ENCODE results near the gene FARS2.

Gene FARS2

DNA sequence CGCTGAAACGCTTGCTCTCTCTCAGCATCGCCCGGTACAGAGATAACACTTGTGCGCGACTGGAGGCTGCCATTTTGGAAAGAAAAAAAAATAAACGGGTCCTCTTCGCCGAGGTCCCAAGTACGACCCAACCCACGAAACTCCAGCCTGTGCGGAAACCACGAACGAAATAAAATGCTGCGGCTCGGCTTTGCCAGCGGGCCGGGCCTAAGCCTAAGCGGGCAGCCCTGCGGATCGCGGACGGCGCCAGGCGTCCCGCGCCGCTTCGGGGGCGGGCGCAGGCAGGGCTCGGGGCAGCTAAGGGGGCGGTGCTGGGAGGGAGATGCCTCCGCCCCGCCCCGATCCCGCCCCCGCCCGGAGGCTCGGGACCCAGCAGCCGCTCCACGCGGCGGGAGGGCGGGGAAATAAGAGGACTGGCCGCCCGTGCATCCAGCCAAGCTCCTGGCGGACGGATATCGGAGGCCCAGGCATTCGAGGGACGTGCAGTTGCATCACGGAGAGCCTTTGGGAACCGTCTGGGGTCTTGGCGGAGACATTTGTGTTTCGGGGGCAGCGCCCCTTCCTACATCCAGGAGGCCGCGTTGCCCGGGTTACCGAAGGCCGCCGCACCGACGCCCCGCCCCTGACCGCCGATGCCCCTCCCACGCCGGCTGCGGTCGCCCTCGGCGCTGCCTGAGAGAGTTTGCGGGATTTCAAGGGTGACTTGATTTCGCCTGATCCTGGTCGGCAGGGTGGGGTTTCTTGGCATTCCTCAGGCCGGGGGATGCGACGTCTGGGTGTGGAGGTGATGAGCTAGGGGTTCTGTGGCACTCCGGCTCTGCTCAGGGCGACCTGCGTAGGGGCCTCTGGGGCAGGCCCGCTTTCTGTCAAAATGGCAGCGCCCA is at the start of gene FARS2, which contains the start of gene LYRM4:
Gene FARS2, plus strand, starts transcription at position 853 of the 884 bp plus-strand sequence.
Gene LYRM4, minus strand, starts transcription at position 290 of the 884 bp plus-strand sequence. Its CDS starts 217 bp downstream, at position 73.
- peak; percentile 94 for DNase-seq (ENCODE audit: low spot score)

DNA sequence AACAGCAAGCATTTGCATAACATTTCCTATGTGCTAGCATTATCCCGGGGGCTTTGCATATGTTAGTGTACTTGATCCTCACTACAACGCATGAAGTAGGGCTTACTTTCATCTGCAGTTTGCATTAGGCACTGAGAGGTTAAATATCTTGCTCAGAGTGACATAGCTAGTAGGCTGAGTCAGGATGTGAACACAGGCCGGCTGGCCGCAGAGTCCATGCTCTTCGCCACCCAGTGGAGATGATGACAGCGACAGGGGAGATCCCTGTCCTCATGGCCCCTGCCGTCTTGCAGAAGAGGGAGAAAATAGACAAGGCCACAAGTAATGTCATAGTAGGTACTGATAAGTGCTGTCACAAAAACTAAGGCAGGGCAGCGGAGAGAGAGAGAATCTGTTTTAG is 47.5 kb upstream of the FARS2 start:
- DNase-seq (ENCODE audit: low spot score) = no peak

DNA sequence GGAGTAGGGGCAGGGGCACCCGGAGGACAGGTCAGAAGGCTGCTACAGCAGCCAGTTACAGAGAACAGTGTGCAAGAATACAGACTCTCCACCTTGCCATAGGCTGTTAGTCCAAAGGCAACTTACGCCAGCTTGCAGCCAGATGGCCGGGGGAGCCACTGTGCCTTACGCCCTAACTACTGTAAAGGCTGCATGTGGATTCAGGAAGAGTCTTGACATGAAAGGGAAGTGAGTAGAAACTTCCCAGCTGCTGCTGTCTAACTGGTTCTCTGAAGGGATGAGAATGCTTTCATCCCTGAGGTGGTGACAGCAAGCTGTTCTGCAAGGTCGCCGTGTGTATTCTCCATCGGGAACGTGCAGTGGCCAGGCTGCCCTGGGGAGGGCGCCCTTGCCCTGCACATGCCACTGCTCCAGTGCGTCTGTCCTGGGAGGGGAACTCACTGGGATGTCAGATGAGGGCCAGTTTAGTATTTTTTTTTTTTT is 46.7 kb upstream of the FARS2 start:
- DNase-seq (ENCODE audit: low spot score) = peak; percentile 75

DNA sequence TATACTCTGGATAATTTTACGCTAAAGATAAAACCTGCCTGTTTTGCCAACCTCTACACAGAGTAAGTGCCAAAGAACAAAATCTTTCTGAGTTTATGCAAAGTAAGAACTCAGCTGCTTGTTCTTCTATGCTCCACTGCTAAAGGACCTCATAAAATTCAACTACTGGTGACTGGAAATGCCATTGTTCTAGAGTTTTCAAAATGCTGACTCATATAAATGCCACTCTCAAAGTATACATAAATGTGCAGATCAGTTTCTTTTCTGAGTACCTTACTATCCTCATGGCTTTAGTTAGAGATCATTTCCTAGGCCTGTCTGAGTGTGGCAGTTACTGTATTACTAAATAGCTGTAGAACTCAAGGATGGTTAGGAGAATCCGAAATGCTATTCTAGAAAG is 46.2 kb upstream of the FARS2 start:
- no peak for DNase-seq (ENCODE audit: low spot score)

DNA sequence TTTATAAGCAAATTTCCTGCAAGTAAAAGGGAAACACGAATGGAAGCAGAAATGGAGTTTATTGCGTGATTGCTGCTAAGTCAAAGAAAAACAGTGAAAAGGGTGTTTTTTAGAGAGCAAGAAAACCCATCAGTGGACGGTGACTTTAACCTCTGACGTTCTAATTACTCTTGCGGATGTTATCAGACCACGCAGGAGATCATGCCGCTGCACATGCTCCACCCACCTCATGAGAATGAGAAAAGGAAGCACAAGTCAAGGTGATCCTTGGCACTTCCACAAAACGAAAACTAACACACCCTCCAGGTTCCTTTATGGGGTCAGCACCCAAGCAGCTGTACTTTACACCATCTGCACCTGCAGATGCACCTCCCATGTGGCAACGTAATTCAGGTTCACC is 45.5 kb upstream of the FARS2 start:
- no peak for DNase-seq (ENCODE audit: low spot score)

DNA sequence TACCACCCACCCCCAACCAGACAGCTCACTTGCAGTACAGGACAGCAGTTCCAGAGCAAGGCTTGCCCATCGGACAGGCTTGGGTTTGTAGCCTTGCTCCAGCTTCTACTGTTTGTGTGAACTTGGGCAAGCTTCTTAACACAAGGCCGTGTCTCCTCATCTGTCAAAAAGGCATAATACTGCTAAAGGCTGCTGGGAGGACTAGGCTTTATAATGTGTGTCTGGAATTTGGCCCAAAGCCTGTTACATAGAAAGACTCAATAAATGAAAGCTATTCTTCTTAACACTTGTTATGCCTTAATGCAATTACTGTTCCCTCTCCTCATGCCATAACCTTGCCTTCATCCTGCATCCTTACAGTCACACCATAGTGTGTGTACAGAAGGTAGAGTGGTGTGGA is 44.0 kb upstream of the FARS2 start:
- DNase-seq (ENCODE audit: low spot score) = no peak

DNA sequence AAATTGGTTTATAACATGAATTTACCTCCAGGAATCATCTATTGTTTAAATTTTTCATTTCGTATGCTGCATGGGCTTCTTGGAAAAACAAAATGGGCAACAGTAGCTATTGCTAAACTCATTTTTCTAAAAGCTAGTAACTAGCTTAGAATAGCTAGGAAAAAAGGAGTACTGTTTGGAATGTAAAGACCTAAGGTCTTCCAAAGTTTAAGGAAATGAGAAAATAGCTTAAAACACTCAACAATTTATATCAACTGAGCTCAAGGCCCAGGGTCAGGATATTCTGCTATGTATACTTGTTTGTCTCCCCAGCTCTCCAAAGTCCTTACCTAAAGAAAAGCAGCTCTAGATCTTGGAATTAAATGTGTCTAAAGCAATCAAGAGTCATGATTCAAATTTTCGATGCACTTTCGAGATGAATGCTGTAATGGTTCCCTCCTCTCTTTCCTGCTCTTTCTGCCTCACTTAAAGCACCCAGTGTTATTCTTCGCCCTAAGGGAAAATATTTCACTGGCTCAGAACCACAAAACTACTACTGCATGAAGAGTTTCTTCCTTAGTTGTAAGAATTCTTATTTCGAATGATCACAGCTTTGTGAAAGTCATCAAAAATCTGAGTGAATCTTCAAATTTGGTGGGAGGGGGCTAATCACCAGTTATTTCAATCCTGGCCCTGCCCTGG is 42.2 kb upstream of the FARS2 start:
- DNase-seq (ENCODE audit: low spot score) = no peak

DNA sequence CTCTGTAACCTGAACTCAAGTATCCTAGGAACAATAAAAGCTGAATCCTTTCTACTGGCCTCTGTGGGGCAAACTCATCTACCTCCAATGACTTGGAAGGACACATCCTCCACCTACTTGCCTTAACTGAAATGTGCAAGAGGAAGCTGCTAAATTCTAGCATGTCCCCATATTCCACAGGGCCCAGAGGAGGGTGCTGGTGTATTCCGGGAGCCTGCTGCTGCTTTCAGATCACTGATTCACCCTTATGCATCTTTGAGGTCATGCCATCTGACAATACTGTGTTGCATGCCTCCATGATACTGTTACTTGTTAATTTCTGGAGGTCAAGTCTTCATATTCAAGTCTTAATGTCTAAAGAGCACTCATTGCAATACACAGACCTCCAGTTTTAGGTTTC is 40.9 kb upstream of the FARS2 start:
- DNase-seq (ENCODE audit: low spot score) = no peak

DNA sequence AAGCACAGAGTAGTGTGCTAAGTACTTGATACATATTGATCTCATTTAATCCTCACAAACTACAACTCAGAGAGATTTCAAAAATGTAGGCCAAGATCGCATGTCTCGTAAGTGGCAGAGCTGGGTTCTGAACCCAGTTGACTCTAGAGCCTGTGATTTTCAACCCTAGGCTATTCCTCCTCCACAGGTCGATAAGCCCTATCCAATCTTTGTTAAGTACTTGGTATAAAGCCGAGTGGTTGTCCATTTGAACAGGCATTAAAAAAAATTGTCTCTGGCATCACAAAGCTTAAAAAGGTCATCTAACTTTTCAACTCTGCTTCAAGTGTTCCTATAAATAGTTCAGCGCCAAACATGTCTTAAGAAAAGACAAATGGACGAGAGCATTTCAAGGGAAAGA is 38.0 kb upstream of the FARS2 start:
- no peak for DNase-seq (ENCODE audit: low spot score)

DNA sequence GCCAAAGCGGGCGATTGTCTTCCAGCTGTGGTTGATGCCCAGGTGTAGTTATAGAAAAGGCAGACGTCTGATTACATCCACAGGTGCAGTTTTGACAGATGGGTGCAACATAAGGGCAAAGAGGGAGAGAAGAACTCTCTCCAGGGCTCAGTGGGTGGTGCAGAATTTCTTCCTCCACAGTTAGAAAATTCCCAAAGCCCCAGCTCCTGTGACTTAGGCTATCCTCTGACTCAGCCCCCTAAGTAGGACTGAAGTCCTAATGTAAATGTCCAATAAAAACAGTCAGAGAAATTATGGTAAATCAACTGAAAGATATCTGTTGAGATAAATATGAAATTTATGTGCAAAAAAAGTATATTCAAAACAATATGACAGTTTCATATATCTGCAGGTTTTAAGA is 32.0 kb upstream of the FARS2 start:
- DNase-seq (ENCODE audit: low spot score) = no peak

DNA sequence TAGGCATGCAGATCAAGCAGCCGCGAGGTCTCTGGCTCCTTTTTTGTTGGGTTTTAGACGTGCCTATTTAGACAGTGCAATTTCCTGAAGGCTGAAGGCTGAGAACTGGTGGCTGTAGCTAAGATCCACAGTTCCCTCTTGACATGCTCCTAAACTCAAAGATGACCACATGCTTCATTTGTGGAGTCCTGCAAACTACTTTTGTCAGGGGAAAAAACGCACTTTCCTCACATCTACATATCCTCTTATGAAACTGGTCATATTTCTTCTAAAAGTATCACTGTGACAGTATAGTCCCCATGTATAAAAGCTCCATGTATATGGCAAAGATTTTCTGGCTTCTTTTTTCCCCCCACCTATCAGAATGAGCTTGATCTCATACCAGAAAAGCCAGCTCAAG is 31.2 kb upstream of the FARS2 start:
- no peak for DNase-seq (ENCODE audit: low spot score)

DNA sequence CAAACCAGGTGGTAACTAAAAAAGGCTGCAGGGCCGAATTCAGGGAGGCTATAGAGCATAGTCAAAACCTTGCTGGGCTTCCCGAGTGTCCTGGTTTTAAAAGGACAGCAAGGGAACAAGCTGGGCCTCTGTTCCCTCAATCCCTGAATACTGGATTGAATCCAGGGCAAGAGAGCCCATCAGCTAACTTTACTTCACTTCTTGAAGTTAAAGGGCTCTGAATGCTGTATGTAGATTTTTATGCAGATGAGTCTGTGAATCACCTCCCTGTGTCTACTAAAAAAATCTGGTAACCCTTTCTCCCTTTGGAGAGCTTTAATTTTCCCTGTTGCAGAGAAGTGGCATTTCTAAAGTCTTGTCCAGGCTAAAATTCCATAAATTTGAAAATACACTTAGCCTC is 30.0 kb upstream of the FARS2 start:
- DNase-seq (ENCODE audit: low spot score) = no peak

DNA sequence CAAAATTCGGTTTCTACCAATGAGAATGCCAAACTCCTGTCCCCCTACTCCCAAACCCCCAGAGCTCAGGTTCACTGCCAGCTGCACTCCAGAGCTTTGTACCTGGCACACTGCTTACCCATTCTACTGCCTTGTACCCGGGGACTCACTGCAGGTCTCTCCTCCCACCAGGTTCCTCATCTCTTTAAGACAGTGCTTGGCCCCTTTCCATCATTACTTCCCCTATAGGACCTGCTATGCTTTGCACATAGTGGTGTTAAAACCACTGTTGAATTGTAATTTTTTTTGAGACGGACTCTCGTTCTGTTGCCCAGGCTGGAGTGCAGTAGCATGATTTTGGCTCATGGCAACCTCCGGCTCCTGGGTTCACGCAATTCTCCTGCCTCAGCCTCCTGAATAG is 26.4 kb upstream of the FARS2 start:
- peak; percentile 47 for DNase-seq (ENCODE audit: low spot score)

DNA sequence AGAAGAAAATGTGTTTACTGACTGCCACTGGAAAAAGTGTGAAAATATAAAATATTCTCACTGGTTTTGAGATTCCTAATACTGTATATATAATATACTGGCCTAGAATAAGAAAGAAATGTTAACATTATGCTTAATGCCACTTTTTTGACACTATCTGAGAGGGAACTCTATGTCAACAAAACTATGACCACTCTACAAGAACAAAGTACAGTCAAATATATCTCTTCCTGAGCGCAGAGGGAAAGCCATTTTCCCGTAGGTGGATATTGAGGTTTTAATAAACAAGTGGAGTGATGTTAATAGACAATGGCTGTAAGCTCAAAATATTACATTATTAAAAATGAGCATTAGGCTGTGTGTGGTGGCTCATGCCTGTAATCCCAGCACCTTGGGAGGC is 25.5 kb upstream of the FARS2 start:
- DNase-seq (ENCODE audit: low spot score) = no peak

DNA sequence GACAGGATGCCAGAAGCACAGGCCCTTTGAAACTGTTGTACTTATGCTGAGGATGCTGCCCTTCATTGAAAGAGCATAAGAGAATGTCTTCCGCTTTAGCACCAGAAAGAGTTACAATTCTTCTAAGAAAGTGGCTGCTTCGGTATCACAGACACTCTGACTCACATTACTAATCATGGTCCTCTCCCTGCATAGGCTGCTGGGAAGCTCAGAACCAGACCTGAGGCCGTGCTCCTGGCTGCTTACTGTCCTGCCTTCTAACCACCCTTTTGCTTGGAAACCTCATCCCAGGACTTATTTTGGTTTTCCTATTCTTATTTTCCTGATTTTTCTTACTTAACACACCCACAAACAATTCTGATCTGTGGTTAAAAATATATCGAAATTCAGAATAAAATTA is 23.5 kb upstream of the FARS2 start:
- no peak for DNase-seq (ENCODE audit: low spot score)

DNA sequence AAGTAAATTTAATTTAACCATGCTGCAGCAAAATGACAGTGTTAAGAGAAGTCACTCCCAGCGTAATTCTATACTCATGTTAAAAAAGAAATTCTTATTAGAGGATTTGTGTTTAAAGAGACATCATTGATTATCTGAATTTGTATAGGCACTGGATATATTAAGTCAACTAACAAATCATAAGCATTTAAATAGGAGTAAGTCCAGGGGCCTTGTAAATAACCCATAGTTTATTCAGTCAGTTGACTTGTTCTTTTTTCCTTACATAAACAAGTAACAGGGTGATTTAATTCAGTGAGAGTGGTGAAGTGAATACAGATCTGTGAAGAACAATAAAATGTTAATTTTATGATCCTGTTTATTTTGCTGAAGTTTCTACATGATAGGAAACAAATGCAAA is 23.0 kb upstream of the FARS2 start:
- DNase-seq (ENCODE audit: low spot score) = no peak

DNA sequence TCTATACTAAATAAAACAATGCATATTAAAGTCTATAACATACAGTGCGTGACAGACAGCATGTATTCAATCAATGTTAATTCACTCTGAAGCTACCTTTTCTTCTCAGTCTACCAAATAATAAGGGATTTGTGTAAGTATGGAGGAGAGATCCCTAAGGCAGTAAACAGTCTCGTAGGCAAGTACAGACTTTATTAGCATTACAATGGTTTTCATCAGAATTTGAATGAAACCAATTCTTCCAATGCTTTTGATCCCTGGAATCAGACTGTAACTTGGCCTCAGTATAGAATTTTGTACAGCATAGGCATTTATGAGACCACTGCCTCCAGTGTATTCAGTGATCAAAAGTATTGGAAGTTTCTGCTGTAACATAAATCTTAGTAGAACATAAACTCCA is 20.1 kb upstream of the FARS2 start:
- no peak for DNase-seq (ENCODE audit: low spot score)

DNA sequence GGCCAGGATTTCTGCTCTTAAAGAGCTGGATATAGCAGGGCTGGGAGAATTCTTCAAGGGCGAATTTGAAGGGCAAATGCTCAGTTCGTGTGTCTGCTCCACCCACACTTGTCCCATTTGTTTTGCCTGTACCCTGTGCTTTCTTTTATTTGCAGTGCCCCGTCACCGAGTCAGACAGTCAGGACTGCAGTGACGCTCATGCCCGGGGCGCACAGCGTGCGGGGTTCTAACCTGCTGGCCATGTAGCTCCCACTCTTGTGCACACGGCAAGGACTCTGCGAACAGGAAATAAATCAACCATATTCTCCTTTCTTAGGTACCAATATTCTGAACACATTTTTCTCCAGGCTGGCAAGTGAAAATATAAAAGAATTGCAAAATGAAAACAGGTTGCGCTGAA is 18.2 kb upstream of the FARS2 start:
- DNase-seq (ENCODE audit: low spot score) = no peak

DNA sequence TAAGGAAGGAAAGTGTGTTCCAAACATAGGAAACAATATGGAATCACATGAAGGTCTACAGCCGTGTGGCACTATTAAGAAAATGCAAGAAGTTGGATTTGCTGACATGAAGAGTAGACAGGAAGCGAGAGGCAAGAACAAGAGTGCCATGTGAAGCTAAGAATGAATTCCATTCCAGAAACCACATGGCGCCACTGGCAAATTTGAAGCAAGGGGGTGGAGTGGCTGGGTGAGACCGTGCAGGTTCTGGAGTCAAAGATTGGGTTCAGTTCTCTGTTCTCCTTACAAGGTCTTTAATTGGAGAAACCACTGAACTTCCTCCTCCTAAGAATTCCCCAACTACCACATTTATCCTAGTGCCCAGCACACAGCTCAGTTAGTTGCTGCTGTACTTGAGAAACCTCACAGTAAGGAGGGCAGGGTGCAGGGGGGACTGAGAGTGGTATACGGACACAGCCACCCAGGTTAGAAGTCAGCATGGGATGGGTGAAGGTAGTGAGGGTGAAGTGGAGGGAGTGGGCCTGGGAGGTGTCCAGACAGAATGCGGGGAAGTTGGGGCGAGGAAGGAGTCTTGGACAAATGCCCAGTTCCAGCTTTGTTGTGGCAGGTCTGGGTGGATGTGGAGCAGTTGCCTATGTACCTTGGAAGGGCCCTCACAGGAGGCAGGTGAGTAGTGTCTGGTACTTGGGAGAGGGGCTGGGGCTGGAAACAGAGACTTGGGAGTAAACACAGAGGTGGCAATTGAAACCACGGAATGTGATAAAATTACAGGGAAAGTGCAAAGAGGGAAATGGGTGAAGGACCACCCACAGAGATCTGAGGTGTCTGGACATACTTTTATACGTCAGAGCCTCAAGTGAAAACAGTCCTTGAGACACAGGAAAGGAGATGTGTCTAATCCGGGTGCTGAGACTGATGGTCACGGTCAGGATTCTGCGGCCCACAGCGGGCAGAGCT is 14.9 kb upstream of the FARS2 start:
- no peak for DNase-seq (ENCODE audit: low spot score)

DNA sequence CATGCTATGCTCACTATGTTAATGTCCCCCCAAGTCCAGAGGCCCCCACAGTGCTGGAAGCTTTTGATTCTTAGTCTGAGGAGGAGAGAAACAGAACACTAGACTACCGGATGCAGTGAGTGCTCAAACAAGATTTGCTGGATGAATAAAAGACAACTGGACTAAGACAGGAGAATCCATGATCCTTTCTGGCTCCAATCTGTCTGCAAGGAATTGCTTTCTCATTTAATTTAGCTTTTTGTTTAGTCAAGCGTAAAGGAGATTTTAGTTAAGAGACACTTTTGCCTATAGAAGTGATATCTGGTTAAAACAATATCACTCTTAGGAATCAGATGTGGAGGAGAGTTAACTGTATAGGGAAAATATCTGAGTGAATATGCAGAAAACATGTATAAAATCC is 14.1 kb upstream of the FARS2 start:
- no peak for DNase-seq (ENCODE audit: low spot score)

DNA sequence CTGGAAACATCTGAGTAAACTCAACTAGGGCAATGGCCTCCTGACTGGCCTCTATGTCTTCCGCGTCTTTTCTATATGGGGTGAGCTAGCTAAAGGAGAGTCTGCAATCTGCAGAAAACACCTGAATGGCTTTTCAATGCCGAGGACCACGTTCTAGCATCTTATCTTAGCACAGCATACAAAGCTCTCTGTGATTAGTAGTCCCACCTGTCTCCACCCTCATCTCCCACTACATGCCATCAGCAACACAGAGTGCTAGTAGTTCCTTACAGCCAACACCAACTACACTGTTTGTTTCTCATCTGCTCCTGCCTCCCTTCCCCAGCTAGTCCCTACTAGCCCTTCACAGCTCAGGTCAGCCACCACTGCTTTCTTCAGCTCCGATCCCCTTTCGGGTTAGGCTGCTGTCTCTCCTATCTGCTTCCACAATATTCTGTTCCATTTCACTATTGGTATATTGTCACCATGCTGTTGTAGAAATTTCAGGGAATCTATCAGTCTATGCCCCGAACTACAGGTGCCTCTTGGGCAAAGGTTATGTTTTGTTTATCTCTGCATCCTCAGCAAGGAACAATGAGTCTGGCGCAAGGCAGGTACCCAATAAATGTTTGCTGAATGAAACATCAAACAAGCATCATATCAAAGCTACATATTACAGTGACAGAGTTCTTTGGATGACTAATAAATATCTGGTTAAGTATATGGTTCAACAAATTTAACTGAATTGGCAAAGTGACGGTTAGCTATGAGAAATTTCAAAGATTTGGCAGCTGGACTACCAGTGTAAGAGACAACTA is 12.8 kb upstream of the FARS2 start:
- no peak for DNase-seq (ENCODE audit: low spot score)

Measured in Ammon's horn (tissue), 1 donor.